Measurements from ENCODE around the gene COX8C. TPM values are rescaled to one million over a fixed set of nuclear protein-coding genes. Genes with fewer than 3 reads are reported as not detected.
A peak's percentile ranks its signal among the peaks of the same experiment; 100 is the strongest.
"Not testable (repeated sequence)": the region's sequence is repeated elsewhere in the genome, so short reads cannot be mapped to it uniquely, and the experiment has no call there.

COX8C gene
- total and polyA plus RNA-seq, 9 donors = 0.23 to 0.74 (median 0.34) TPM; not detected in 5

GRCh38 chr14:93332397-93332852, 14.6 kb upstream of the COX8C start:
- peaks cover 12% of the 10 kb centered on the region for H3K4me1 ChIP-seq (ENCODE audit: control insufficient read depth, insufficient read depth, low read length)
- H3K27me3 ChIP-seq (ENCODE audit: control insufficient read depth, insufficient read depth, low read length) = no peaks in the 10 kb centered on the region
- DNase-seq = peak; percentile 63
- peak overlapping the region; percentile 63 for H3K4me3 ChIP-seq (ENCODE audit: low read length)
- peak overlapping the region; percentile 89 for H3K27ac ChIP-seq (ENCODE audit: low read length)
- no peaks in the 10 kb centered on the region for H3K36me3 ChIP-seq (ENCODE audit: control insufficient read depth, insufficient read depth, low read length)
- WGBS (ENCODE audit: insufficient coverage) = 0% methylated on average over 61 of the region's 61 CpGs
- H3K9me3 ChIP-seq (replicated peaks; ENCODE audit: control insufficient read depth, low read depth, low read length) = peaks cover 6% of the 10 kb centered on the region

DNA sequence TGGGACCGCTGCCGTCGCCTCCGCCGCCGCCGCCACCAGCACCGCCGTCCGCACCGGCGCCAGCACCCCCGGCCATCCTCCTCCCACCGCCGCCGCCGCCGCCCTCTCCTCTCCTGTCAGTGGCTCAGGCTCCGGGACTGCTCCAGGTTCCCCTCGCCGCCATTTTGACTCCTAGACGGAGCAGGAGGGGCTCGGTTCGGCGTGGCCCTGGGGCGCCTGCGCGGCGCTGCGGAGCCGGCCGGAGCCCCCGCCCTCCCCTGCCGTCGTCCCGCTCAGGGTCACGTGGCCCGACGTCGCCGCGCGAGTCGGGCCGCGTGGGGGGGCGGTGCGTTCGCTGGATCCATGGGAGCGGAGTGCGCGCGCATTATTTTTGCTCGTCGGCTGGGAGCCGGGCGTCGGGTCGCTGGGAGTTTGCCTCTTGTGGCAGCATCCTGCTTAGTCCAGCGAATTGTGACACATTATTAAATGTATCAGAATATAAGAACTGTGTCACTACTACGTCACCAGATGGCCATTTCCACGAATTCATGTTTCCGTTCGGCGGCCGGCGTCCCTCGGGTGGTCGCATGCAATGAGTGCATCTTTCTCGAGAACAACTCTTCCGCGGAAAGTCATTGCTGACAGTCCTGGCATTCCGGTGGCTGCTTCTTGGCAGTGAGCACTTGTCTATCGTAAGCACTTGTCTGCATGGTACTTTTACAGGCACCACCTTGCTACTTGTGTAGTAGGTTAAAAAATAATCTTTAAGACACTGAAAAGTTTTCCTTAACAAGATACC, 13.9 kb upstream of the COX8C start, which contains the start of gene BTBD7:
Gene BTBD7 (minus strand): TSS at position 184 of the 778 bp plus-strand sequence. CDS start 36,985 bp downstream, outside the sequence.
- Histone ChIP-seq H3K27ac (ENCODE audit: low read length) (peak within 1 kb of the TSS; percentile 92), H3K36me3 (ENCODE audit: control insufficient read depth, insufficient read depth, low read length) (no peaks in the 10 kb centered on the region), H3K9me3 (replicated peaks; ENCODE audit: control insufficient read depth, low read depth, low read length) (peaks cover 6% of the 10 kb centered on the region), H3K4me1 (ENCODE audit: control insufficient read depth, insufficient read depth, low read length) (peaks cover 12% of the 10 kb centered on the region), H3K27me3 (ENCODE audit: control insufficient read depth, insufficient read depth, low read length) (no peaks in the 10 kb centered on the region), H3K4me3 (ENCODE audit: low read length) (peak within 1 kb of the TSS; percentile 63)
- 0% methylated on average over 58 of the region's 74 CpGs for WGBS (ENCODE audit: insufficient coverage)
- peak; percentile 98 for DNase-seq

DNA sequence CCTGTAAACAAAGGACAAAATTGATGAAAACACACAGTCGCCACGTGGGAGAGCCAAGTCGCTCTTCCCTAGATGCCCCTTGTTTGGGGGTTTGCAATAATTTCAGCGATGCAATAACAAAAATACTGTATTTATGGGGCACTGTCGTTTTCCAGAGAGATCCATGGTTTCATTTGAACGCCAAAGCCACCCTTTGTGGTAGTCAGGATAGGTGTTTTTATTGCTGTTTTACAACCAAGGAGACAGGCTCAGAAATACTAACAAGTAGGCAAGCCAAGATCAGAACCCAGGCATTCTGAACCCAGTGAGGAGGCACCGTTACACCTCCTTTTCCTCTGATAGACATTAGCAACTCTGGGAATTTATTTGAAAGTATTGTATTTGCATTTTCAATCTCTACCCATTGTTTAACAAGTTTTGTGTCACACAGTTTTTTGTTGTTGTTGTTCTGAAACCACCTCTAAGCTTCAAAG, 13.3 kb upstream of the COX8C start:
- no peaks in the 10 kb centered on the region for H3K27me3 ChIP-seq (ENCODE audit: control insufficient read depth, insufficient read depth, low read length)
- peaks cover 12% of the 10 kb centered on the region for H3K4me1 ChIP-seq (ENCODE audit: control insufficient read depth, insufficient read depth, low read length)
- WGBS (ENCODE audit: insufficient coverage) = 20% methylated on average over 1 of the region's 7 CpGs
- H3K4me3 ChIP-seq (ENCODE audit: low read length) = peak overlapping the region; percentile 63
- DNase-seq = no peak
- H3K27ac ChIP-seq (ENCODE audit: low read length) = peak overlapping the region; percentile 92
- H3K36me3 ChIP-seq (ENCODE audit: control insufficient read depth, insufficient read depth, low read length) = no peaks in the 10 kb centered on the region
- H3K9me3 ChIP-seq (replicated peaks; ENCODE audit: control insufficient read depth, low read depth, low read length) = peaks cover 6% of the 10 kb centered on the region

DNA sequence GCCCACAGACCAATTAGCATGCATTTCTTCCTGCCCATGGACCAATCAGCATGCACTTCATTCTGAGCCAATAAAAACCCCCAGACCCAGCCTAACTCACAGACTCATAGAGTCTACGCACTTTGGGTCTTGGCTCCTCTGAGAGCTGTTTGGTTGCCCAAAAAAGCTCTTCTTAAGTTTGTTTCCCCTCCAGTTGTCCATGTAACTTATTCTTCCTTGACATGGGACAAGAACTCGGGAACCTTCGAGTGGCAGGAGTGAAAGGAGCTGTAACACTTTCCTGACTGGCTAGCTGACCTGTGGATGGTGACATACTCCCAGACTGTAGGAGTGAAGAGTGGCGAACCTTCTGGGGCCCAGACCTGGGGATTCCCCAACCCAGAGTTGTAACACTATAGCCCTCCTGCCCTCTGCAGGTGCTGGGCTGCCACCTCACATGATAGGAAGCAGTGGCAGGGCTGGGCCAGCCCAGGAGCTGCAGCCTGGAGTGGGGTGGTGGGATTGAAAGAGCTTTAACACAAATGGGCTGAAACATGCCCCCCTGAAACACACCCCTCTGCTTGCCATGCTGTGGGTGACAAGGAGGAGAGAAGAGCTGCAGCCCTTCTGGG, 9.7 kb upstream of the COX8C start:
- Histone ChIP-seq H3K27ac (ENCODE audit: low read length) (no peak overlapping the region), H3K4me3 (ENCODE audit: low read length) (no peak overlapping the region), H3K4me1 (ENCODE audit: control insufficient read depth, insufficient read depth, low read length) (peaks cover 4% of the 10 kb centered on the region), H3K27me3 (ENCODE audit: control insufficient read depth, insufficient read depth, low read length) (no peaks in the 10 kb centered on the region), H3K9me3 (replicated peaks; ENCODE audit: control insufficient read depth, low read depth, low read length) (peaks cover 6% of the 10 kb centered on the region), H3K36me3 (ENCODE audit: control insufficient read depth, insufficient read depth, low read length) (no peaks in the 10 kb centered on the region)
- no peak for DNase-seq
- 80% methylated on average over 2 of the region's 4 CpGs for WGBS (ENCODE audit: insufficient coverage)

DNA sequence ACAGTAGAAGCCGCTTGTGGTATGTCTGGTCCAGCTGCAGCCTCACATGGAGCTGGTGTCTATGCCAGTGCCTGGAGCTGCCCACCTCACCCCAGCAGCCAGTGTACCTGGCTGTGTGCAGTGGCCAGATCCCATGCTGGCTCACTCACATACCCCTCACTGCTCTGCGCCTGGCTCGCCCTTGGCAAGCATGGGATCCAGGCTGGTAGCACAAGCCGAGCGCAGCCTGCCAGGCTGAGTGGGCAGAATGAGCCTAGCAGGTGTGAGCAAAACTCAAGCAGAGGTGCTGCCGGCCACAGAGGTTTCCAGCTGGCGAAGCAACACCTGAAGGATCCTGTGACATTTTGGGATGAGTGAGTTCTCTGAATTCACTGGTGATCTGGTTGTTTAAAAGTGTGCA, 9.1 kb upstream of the COX8C start:
- Histone ChIP-seq H3K36me3 (ENCODE audit: control insufficient read depth, insufficient read depth, low read length) (no peaks in the 10 kb centered on the region), H3K4me1 (ENCODE audit: control insufficient read depth, insufficient read depth, low read length) (peaks cover 4% of the 10 kb centered on the region), H3K9me3 (replicated peaks; ENCODE audit: control insufficient read depth, low read depth, low read length) (peaks cover 6% of the 10 kb centered on the region), H3K27me3 (ENCODE audit: control insufficient read depth, insufficient read depth, low read length) (no peaks in the 10 kb centered on the region), H3K4me3 (ENCODE audit: low read length) (no peak overlapping the region), H3K27ac (ENCODE audit: low read length) (no peak overlapping the region)
- DNase-seq = no peak
- 94% methylated on average over 6 of the region's 7 CpGs for WGBS (ENCODE audit: insufficient coverage)

DNA sequence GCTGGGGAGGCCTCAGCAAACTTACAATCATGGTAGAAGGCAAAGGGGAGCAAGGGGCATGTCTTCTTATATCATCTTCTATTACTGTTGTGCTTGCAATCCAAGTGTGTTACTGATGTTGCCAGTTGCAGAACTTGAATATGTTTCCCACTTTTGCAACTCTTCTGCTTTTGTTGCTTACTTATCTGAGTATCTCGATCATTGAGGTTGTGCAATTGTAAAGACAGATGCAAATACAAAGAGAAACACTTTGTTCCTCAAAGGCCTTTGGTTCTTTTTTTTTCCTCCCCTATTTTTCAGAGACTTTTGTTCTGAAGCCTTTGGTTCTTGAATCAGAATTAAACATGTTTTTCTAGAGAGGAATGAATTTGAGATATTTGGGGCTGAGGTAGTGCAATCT, 3.7 kb upstream of the COX8C start:
- no peaks in the 10 kb centered on the region for H3K27me3 ChIP-seq (ENCODE audit: control insufficient read depth, insufficient read depth, low read length)
- H3K36me3 ChIP-seq (ENCODE audit: control insufficient read depth, insufficient read depth, low read length) = no peaks in the 10 kb centered on the region
- WGBS (ENCODE audit: insufficient coverage) = no CpG with 5 or more reads among the region's 1 CpG
- no peaks in the 10 kb centered on the region for H3K4me1 ChIP-seq (ENCODE audit: control insufficient read depth, insufficient read depth, low read length)
- peak; percentile 28 for DNase-seq
- no peaks in the 10 kb centered on the region for H3K9me3 ChIP-seq (replicated peaks; ENCODE audit: control insufficient read depth, low read depth, low read length)
- H3K4me3 ChIP-seq (ENCODE audit: low read length) = no peak overlapping the region
- H3K27ac ChIP-seq (ENCODE audit: low read length) = no peak overlapping the region

DNA sequence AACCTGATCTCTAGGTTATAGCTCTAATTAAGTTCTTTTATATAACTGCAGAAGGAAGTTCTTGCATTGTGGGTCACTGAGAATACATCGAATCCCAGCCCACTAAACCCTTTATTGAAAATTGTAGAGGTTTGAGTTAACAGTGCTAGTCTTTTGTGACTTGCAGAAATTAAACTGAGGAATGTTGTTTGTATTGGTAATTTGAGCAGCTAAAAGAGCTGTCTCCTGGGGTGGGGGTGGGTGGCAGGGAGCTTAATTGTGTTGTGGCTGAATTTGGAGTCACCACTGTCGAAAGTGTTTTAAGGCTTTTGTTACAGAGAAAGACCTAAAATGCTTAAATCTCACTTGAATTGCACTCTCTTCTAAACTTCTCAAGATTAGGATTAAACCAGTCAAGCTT, 3.2 kb upstream of the COX8C start:
- Histone ChIP-seq H3K27ac (ENCODE audit: low read length) (no peak overlapping the region), H3K4me3 (ENCODE audit: low read length) (no peak overlapping the region), H3K9me3 (replicated peaks; ENCODE audit: control insufficient read depth, low read depth, low read length) (no peaks in the 10 kb centered on the region), H3K4me1 (ENCODE audit: control insufficient read depth, insufficient read depth, low read length) (no peaks in the 10 kb centered on the region), H3K36me3 (ENCODE audit: control insufficient read depth, insufficient read depth, low read length) (no peaks in the 10 kb centered on the region), H3K27me3 (ENCODE audit: control insufficient read depth, insufficient read depth, low read length) (no peaks in the 10 kb centered on the region)
- no peak for DNase-seq
- WGBS (ENCODE audit: insufficient coverage) = no CpG with 5 or more reads among the region's 2 CpGs

DNA sequence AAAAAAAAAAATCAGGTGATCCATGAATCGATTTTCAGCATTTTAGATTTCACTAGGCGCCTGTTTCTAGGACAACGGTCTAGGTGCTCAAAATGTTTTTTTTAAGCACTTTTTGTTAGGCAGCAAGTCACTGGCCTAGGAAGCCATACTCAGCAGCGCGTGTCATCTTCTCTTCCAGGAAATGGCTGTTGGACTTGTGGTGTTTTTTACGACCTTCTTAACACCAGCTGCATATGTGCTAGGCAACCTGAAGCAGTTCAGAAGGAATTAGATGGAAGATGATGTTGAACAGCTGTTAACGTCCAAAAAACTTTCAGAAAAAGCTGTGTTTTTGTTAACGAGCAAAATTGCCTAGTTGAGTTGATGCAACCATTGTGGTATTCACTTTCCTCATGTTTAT, 868 bp downstream of the COX8C start:
- H3K4me3 ChIP-seq (ENCODE audit: low read length) = no peak overlapping the region
- H3K9me3 ChIP-seq (replicated peaks; ENCODE audit: control insufficient read depth, low read depth, low read length) = no peaks in the 10 kb centered on the region
- H3K4me1 ChIP-seq (ENCODE audit: control insufficient read depth, insufficient read depth, low read length) = no peaks in the 10 kb centered on the region
- 76% methylated on average over 6 of the region's 8 CpGs for WGBS (ENCODE audit: insufficient coverage)
- H3K27ac ChIP-seq (ENCODE audit: low read length) = no peak overlapping the region
- no peaks in the 10 kb centered on the region for H3K27me3 ChIP-seq (ENCODE audit: control insufficient read depth, insufficient read depth, low read length)
- no peaks in the 10 kb centered on the region for H3K36me3 ChIP-seq (ENCODE audit: control insufficient read depth, insufficient read depth, low read length)
- DNase-seq = no peak

- Histone ChIP-seq H3K36me3 (ENCODE audit: control insufficient read depth, insufficient read depth, low read length) (no peaks in the 10 kb centered on the region), H3K27ac (ENCODE audit: low read length) (no peak overlapping the region), H3K9me3 (replicated peaks; ENCODE audit: control insufficient read depth, low read depth, low read length) (no peaks in the 10 kb centered on the region), H3K4me3 (ENCODE audit: low read length) (no peak overlapping the region), H3K27me3 (ENCODE audit: control insufficient read depth, insufficient read depth, low read length) (no peaks in the 10 kb centered on the region), H3K4me1 (ENCODE audit: control insufficient read depth, insufficient read depth, low read length) (no peaks in the 10 kb centered on the region)
- 86% methylated on average over 4 of the region's 5 CpGs for WGBS (ENCODE audit: insufficient coverage)
- DNase-seq = no peak
These were observed 1.3 kb downstream of the COX8C start for GRCh38 chr14:93348292-93348691.

GRCh38 chr14:93354873-93355272, 7.9 kb downstream of the COX8C start:
- not testable (repeated sequence) for H3K27ac ChIP-seq (ENCODE audit: low read length); DNase-seq; H3K27me3 ChIP-seq (ENCODE audit: control insufficient read depth, insufficient read depth, low read length); H3K4me1 ChIP-seq (ENCODE audit: control insufficient read depth, insufficient read depth, low read length); H3K36me3 ChIP-seq (ENCODE audit: control insufficient read depth, insufficient read depth, low read length); H3K4me3 ChIP-seq (ENCODE audit: low read length); H3K9me3 ChIP-seq (replicated peaks; ENCODE audit: control insufficient read depth, low read depth, low read length)
- 87% methylated on average over 5 of the region's 6 CpGs for WGBS (ENCODE audit: insufficient coverage)

Measured in muscle of leg (tissue), 11 donors.